ENCODE measurements around the gene TMEM43.
A peak's percentile ranks its signal among the peaks of the same experiment; 100 is the strongest.

TMEM43 gene

DNA sequence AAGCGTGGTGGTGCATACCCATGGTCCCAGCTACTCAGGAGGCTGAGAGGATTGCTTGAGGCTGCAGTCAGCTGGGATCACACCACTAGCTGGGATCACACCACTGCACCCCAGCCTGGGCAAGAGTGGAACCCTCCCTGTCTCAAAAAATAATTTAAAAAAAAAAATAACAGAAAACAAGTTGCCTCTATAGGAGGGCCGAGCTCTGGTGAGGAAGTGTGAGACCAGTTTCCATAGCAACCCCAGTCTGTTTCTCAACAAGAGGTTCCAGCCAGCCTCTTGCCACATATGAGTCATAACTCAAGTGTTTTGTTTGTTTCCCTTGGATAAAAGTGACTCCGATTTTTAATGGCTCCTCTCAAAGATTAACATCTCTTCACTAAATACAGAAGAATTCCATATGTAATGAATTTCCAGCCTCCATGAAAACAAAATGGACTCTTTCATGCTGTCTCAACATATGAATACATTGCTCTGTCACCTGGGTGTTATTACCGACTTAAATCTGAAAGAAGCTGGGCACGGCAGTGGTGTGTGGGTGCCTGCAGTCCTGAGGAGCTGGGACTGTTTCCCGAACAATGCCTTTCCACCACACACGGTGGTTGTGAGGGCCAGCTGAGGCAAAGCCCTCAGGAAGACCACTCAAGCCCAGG is 19.7 kb downstream of the TMEM43 start:
- ATAC-seq (replicated peaks), result peak; percentile 70
- peak overlapping the region; percentile 81 to 83 for H3K4me3 Mint-ChIP-seq
- peaks cover 46 to 47% of the 10 kb centered on the region in 2 donors for H3K4me1 Mint-ChIP-seq (ENCODE audit: low read depth in 2 of 2)

DNA sequence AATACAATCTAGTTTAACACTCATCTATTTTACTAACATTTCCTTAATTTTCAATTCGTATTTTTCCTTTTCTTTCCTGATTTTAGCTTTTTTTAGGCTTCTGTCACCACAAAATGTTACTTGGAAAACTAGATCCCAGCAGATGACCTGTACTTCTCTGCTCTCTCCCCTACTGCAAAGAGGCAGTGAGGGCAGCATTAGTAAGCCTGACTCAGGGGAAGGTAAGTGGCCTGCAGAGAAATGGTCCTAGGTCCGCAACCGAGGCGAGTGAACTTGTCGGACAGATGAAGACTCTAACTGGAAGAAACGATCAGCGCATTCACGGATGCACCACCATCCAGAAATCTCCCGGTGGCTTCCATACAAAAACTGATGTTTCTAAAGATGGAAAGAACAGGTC is 20.4 kb downstream of the TMEM43 start:
- no peak for ATAC-seq (replicated peaks)
- no peak for DNase-seq
- H3K27ac Mint-ChIP-seq, result peak overlapping the region; percentile 98 to 99
- peaks cover 60% of the 10 kb centered on the region for H3K36me3 Mint-ChIP-seq (ENCODE audit: insufficient read depth)
- peak overlapping the region; percentile 33 to 83 for H3K4me3 Mint-ChIP-seq
- peaks cover 45% of the 10 kb centered on the region in 2 donors for H3K4me1 Mint-ChIP-seq (ENCODE audit: low read depth in 2 of 2)
- H3K9me3 Mint-ChIP-seq, result no peaks in the 10 kb centered on the region
- H3K27me3 Mint-ChIP-seq, result no peaks in the 10 kb centered on the region

More for the DNA sequence above, 19.7 kb downstream of the TMEM43 start:
- peak; percentile 75 to 79 (median 77) for DNase-seq
- Mint-ChIP-seq H3K9me3 (no peaks in the 10 kb centered on the region), H3K27ac (peak overlapping the region; percentile 98 to 99), H3K27me3 (no peaks in the 10 kb centered on the region), H3K36me3 (ENCODE audit: insufficient read depth) (peaks cover 65% of the 10 kb centered on the region)

DNA sequence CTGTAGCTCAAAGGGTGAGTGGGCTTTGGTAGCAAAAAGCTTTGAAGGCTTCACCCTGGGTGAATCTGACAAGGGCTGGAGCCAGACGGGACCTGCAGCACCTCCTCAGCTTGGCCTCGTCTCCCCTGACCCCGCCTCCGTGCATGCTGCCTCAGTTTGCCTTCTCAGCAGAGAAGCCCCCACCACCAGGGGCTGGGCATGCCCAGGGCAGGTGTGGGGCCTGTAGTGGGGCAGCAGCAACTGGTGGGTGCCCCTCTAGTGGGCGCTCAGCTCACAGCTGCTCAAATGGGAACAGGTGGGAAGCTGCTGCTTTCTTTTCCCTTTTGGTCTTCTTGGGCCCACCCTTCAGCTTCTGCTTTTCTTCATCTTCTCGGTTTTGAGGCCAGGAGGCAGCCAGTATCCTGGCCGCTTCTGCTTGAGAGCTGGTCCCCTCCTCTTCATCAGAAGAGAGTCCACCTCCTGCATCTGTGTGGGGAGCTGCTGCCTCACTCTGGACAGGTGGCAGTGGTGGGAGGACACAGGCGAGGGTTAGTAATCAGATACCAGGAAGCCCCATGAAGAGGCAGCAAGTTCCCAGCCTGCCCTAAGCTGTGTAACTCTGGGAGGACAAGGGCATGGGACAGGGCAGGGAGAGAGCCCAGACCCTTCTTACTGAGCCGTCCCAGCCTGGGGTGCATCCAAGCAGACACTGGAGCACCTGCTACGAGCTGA is 21.0 kb downstream of the TMEM43 start:
- Mint-ChIP-seq H3K4me3 (no peak overlapping the region), H3K27me3 (no peaks in the 10 kb centered on the region), H3K4me1 (ENCODE audit: low read depth in 2 of 2) (peaks cover 40 to 45% of the 10 kb centered on the region in 2 donors), H3K9me3 (no peaks in the 10 kb centered on the region), H3K27ac (peak overlapping the region; percentile 98 to 99), H3K36me3 (ENCODE audit: insufficient read depth) (peaks cover 63% of the 10 kb centered on the region)
- no peak for ATAC-seq (replicated peaks)
- no peak for DNase-seq

DNA sequence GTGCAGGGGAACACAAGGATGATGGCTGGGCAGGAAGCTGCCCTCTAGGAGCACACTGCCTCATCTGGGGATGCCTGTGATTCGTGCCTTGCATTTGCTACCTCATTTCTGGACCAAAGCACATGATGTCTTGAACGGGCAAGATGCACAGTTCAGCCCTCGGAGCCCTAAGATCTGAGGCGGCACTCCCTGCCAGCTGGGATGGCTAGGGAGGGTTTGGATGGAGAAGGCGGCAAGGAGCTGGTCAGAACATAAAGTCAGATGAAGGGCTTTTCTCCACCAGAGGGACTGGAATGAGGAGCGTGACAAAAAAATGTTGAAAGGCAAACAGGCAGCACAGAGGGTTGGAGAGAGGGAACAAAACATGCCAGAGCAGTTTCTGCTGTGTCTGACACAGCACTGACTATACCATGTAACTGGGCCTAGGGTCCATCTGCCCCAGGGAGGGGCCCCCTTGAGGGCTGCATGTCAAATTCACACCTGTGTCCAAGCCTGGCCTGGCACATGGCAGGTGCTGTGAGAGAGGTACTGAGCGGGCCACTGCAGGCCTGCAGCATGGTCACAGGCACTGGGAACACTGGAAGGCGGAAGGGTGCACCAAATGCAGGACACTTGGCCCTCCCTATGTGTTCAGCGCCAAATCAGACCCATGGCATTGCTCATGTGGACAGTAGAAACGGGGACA is 21.7 kb downstream of the TMEM43 start:
- peak overlapping the region; percentile 98 to 99 for H3K27ac Mint-ChIP-seq

DNA sequence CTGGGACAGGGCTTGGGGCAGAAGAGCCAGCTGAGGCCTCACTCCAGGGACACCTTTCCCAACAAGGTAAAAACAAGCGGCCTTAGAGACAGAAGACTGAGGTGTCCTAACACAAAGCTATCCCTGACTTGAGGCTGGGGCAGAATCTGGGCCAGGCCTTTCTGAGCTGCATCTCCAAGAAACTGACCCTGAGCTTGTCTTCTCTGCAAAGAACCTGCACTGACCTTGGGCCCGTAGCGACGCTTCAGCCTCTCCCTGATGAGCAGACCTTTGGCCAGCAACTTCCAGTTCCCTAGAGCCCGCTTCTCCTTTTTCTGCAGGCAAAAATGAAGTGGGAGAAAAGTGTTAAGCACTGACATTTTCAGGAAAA is 22.2 kb downstream of the TMEM43 start:
- ATAC-seq (replicated peaks) (no peak), DNase-seq (no peak)
- Mint-ChIP-seq H3K9me3 (no peaks in the 10 kb centered on the region), H3K27ac (peak overlapping the region; percentile 98 to 99), H3K36me3 (ENCODE audit: insufficient read depth) (peaks cover 55% of the 10 kb centered on the region), H3K4me1 (ENCODE audit: low read depth in 2 of 2) (peaks cover 31 to 36% of the 10 kb centered on the region in 2 donors), H3K4me3 (peak overlapping the region in 1 of 2 donors; percentile 8), H3K27me3 (no peaks in the 10 kb centered on the region)

More for the DNA sequence above, 21.7 kb downstream of the TMEM43 start:
- H3K4me1 Mint-ChIP-seq (ENCODE audit: low read depth in 2 of 2), result peaks cover 36 to 41% of the 10 kb centered on the region in 2 donors
- no peak overlapping the region for H3K4me3 Mint-ChIP-seq
- no peaks in the 10 kb centered on the region for H3K27me3 Mint-ChIP-seq
- peaks cover 61% of the 10 kb centered on the region for H3K36me3 Mint-ChIP-seq (ENCODE audit: insufficient read depth)
- no peaks in the 10 kb centered on the region for H3K9me3 Mint-ChIP-seq
- ATAC-seq (replicated peaks), result no peak
- DNase-seq, result no peak

DNA sequence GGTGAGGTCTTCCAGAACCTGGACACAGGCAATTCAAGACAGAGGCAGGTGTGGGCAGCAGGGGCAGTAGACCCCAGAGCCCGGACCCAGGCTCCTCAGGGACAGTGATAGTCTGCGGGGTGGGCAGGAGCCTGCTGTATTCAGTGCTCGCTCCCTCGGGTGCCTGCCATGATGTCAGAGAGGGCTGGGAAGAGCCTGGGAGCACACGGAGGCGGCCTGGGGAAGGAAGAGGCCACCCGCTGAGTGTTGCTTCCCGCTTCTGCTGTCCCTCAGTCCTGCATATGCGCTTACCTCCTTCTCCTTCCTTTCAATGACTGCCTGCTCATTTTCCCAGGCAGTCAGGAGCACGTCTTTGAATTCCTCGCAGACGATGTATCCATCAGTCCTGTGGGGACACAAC is 22.8 kb downstream of the TMEM43 start:
- H3K9me3 Mint-ChIP-seq, result no peaks in the 10 kb centered on the region
- peaks cover 25 to 31% of the 10 kb centered on the region in 2 donors for H3K4me1 Mint-ChIP-seq (ENCODE audit: low read depth in 2 of 2)
- peak overlapping the region; percentile 98 to 99 for H3K27ac Mint-ChIP-seq
- H3K4me3 Mint-ChIP-seq, result no peak overlapping the region
- no peaks in the 10 kb centered on the region for H3K27me3 Mint-ChIP-seq
- DNase-seq (no peak), ATAC-seq (replicated peaks) (no peak)
- peaks cover 50% of the 10 kb centered on the region for H3K36me3 Mint-ChIP-seq (ENCODE audit: insufficient read depth)

DNA sequence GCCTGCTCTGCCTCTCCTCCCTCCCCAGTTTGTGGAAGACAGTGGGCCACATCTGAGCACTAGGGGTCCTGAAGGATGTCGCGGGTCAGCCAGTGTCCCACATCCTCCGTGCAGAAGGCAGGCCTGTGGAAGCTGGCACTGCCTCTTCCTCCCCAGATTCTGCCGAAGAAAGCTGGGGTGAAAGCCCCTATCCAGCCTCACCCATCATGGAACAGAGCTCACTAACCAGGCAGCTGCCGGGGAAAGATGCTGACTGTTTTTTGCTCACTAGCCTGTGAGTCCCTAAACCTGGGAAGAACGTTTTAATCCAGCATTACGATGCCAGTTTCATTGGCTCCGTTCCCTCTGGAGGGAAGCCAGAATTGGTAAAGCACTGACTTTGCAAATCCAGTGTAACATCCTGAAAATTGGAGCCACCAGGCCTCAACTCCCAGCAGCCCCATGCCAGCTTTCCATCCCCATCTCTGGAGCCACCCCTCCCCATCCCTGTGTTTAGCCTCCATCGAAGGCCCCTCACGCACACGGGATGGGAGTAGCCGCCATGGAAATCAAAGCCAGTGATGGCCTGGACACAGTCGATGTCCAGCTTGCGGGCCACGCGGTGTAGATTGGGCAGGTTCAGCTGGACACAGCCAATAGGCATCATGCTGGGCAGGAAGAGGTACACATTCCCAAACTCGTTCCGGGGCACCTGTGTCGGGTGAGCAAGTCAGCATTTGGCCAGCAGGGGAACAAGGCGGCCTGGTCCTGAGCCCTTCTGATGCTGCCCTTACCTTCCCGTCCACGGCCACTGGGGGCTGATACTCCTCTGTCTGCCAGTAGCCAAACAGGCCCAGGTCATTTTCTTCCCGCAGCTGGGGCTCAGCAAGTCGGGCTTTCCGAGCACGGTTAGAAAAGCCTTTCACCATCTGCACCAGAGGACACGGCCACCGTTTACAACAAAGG is 23.5 kb downstream of the TMEM43 start:
- H3K36me3 Mint-ChIP-seq (ENCODE audit: insufficient read depth), result peaks cover 44% of the 10 kb centered on the region
- no peak for DNase-seq
- ATAC-seq (replicated peaks), result no peak
- H3K4me3 Mint-ChIP-seq, result no peak overlapping the region
- H3K9me3 Mint-ChIP-seq, result no peaks in the 10 kb centered on the region
- H3K27ac Mint-ChIP-seq, result peak overlapping the region; percentile 98 to 99
- H3K27me3 Mint-ChIP-seq, result no peaks in the 10 kb centered on the region
- H3K4me1 Mint-ChIP-seq (ENCODE audit: low read depth in 2 of 2), result peaks cover 19 to 26% of the 10 kb centered on the region in 2 donors

DNA sequence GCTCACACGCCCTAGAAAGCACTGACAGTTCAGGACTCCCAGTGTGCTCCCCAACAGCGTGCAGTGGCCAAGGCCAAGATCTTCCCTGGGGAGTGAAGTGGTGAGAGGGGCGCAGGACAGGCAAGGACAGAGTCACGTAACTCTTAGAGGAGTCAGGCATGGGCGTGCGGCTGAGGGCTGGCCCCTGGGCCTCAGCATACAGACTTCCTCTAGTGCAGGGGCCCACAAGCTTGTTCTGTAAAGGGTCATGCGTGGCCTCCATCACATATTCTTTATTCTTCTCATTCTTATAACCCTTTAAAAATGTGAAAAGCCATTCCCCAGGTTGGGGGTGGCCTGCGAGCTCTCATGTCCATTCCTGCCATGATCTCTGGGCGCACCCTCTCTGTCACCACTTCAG is 25.2 kb downstream of the TMEM43 start:
- H3K4me3 Mint-ChIP-seq, result no peak overlapping the region
- peak overlapping the region; percentile 75 to 99 for H3K27ac Mint-ChIP-seq
- peaks cover 8 to 19% of the 10 kb centered on the region in 2 donors for H3K4me1 Mint-ChIP-seq (ENCODE audit: low read depth in 2 of 2)
- DNase-seq (no peak), ATAC-seq (replicated peaks) (no peak)
- H3K27me3 Mint-ChIP-seq, result no peaks in the 10 kb centered on the region
- peaks cover 40% of the 10 kb centered on the region for H3K36me3 Mint-ChIP-seq (ENCODE audit: insufficient read depth)
- no peaks in the 10 kb centered on the region for H3K9me3 Mint-ChIP-seq

DNA sequence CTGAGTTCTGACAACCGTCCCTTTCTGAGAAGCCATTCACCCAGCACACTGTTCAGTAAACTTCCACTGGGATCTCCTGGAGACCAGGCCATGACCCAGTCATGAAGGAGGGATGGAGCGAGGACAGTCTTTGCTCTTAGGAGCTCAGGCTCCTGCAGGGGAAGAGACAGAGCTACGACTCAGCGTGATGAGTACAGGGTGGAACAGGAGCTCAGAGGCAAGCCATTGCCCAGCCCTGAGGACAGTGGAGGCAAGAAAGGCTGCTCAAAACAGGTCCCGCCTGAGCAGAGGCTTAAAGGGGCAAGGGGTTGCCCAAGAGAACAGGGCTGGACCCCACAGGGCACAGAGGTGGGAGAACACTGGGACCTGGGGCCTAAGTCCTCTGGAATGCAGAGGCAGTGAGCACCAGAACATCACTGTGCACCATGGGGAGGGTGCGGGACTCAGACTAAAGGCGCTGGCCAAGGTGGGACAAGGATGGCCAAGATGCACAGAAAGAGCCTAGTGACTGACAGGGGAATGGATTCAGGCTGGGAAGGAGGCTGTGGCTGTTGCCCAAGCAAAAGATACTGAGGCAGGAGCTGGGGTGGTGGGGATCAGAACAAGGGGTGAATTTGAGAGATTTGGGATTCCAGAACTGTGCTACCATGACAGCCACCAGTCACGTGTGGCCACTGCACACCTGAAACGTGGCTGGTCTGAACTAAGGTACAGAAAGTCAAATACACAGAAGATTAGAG is 25.8 kb downstream of the TMEM43 start:
- ATAC-seq (replicated peaks) (no peak), DNase-seq (no peak)
- H3K4me1 Mint-ChIP-seq (ENCODE audit: low read depth in 2 of 2), result peaks cover 5 to 15% of the 10 kb centered on the region in 2 donors
- H3K9me3 Mint-ChIP-seq, result no peaks in the 10 kb centered on the region
- peak overlapping the region; percentile 75 to 99 for H3K27ac Mint-ChIP-seq
- no peaks in the 10 kb centered on the region for H3K27me3 Mint-ChIP-seq
- H3K36me3 Mint-ChIP-seq (ENCODE audit: insufficient read depth), result peaks cover 35% of the 10 kb centered on the region
- H3K4me3 Mint-ChIP-seq, result no peak overlapping the region

DNA sequence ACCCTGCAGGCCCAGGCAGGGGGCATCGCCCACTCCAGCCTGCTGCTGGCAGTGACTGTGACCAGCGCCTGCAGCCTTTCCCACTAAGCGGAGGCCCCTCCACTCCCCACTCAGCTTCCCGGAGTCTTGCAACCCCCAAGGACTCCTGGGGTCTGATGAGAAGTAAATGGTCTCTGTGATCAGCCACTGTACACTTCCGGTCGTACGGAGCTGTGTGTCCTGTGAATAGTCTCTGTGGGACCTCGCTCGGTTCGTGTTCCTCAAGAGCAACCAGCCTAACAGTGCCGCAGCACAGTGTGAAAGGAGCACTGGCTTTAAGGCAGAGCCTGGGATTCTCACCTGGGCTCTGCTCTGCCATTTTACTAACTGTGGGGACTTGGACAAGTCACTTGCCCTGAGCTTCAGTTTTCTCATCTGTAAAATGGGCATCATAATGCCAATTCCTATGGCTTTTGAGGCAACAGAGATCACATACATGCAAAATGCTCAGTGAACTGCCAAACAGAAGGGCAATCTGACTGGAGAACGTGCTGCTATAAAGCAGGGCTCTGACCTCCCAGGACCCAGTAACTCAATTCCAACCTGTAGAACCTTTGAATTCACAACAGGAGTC is 26.7 kb downstream of the TMEM43 start:
- no peaks in the 10 kb centered on the region for H3K27me3 Mint-ChIP-seq
- peak overlapping the region in 1 of 2 donors; percentile 60 for H3K27ac Mint-ChIP-seq
- peaks cover 39% of the 10 kb centered on the region for H3K36me3 Mint-ChIP-seq (ENCODE audit: insufficient read depth)

DNA sequence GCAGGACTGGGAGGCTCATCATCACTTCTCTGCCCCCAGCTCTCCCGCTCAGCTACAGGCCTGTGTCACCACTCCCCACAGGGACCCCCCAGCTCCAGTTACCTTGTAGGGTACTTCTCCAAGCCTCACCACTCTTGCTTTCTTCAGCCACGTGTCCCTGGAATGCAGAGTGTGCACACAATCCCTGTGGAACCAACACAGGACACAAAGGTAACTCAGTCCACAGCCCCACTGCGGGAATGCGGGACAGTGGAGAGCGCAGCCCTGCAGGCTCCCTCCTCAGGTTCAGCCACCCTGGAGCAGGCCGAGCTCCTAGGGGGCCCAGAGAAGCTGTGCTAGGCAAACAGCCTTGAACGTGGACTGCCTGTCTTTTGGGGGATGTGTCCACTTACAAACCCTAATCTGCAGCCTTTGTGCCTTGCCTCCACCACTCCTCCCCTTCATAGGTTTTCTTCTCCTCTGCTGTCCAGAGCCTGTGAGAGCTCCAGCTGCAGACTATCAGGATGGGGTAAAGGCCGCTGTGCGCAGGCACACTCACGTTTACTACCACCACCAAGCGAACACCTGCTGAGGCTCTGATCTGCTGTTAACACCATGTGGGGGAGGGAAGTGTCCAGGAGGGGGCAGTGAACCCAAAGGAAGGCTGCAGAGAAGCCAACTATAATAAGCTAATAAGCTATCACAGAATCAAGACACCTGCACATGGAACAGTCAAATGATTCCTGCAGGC is 27.5 kb downstream of the TMEM43 start:
- DNase-seq, result no peak
- H3K27me3 Mint-ChIP-seq, result no peaks in the 10 kb centered on the region
- ATAC-seq (replicated peaks), result peak; percentile 41
- H3K36me3 Mint-ChIP-seq (ENCODE audit: insufficient read depth), result peaks cover 42% of the 10 kb centered on the region
- H3K4me3 Mint-ChIP-seq, result no peak overlapping the region
- H3K27ac Mint-ChIP-seq, result peak overlapping the region in 1 of 2 donors; percentile 60
- H3K4me1 Mint-ChIP-seq (ENCODE audit: low read depth in 2 of 2), result peaks cover 5 to 13% of the 10 kb centered on the region in 2 donors
- H3K9me3 Mint-ChIP-seq, result no peaks in the 10 kb centered on the region

More for the DNA sequence above, 26.7 kb downstream of the TMEM43 start:
- no peak overlapping the region for H3K4me3 Mint-ChIP-seq
- no peak for DNase-seq
- no peak for ATAC-seq (replicated peaks)
- no peaks in the 10 kb centered on the region for H3K9me3 Mint-ChIP-seq
- peaks cover 5 to 13% of the 10 kb centered on the region in 2 donors for H3K4me1 Mint-ChIP-seq (ENCODE audit: low read depth in 2 of 2)
